VCaP (cell line): ENCODE results near the gene DHX8.

Source experiments
- H3K27ac ChIP-seq: fragments of 450-650 bp; 2 replicates; pipeline ENCODE4 v1.5.1; 2017
- CTCF ChIP-seq: fragments of 450-650 bp; conservative IDR thresholded peaks from 2 replicates; pipeline ENCODE4 v1.5.1; 2017; ENCODE audit warnings: mild to moderate bottlenecking, moderate library complexity

DHX8 gene

GRCh38 chr17:43563600-43564594 is 80.1 kb downstream of the DHX8 start:
- H3K27ac ChIP-seq = no peak overlapping the region
- no peak for TF ChIP-seq CTCF

DNA sequence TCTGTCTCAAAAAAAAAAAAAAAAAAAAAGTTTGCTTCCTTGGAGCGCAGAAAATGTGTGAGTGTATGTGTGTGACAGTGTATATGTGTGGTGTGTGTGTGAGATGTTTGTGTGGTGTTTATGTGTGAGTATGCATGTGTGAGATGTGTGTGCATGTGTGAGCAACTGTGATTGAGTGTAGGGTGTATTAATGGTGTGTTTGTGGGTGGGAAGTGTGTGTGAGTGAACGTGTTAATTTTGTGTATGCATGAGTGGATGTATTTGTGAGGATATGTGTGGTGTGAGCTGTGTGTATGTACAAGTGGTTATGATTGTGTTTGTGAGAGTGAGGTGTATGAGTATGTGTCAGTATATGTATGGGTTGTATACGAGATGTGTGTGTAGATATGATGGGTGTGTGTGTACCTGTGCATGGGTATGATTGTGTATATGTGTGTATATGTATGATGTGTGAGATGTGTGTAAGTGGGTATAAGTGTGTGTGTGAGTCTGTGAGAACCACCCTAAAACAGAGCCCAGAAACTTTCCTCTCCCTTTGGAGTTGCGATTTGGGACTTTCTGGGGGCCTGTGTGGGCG is 84.8 kb downstream of the DHX8 start:
- no peak for TF ChIP-seq CTCF
- no peak overlapping the region for H3K27ac ChIP-seq

DNA sequence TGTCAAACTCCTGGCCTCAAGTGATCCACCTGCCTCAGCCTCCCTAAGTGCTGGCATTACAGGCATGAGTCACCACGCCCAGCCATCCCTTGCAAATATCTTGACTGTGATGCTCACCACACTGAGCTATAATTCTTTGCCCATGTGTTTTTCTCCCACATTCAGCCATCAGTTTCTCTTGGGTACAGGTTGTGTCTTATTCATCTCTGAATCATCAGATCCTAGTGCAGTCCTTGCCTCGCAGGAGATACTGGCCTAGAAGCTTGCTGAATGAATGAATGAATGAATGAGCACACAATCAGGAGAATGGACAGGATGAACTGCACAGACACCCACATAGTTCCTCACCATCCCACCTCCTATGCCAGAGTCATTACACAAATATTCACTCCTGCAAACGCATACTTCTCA is 86.7 kb downstream of the DHX8 start:
- TF ChIP-seq CTCF = no peak
- no peak overlapping the region for H3K27ac ChIP-seq

- no peak overlapping the region for H3K27ac ChIP-seq
- no peak for TF ChIP-seq CTCF
Measured at GRCh38 chr17:43572368-43572980, 88.7 kb downstream of the DHX8 start.

GRCh38 chr17:43573579-43574321 is 90.0 kb downstream of the DHX8 start:
- TF ChIP-seq CTCF = no peak
- H3K27ac ChIP-seq = no peak overlapping the region

DNA sequence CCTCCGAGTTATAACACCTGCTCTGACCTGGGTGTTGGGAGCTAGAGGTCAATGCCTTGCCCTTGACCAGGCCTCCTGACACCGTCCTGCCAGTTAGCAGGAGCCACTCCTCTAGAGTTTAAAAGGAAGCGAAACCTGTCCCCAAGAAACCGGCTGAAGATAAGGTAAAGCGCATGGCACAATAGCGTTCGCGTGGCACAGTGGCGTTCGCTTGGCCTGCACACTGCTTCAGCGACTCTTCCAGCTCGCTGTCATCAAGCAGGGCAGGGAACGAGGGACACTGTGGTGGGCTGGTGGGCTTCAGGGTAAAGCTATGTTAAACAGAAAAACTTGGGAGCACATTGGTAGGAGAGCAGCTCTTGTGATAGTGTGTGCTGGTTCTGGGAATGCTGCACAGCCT is 90.6 kb downstream of the DHX8 start:
- H3K27ac ChIP-seq = no peak overlapping the region
- no peak for TF ChIP-seq CTCF
